Mucosa of rectum (tissue), 2 donors: ENCODE measurements around the gene KDM2A.

Source experiments
- H3K27ac ChIP-seq, 2 donors: one replicate each; pipeline ENCODE4 v1.7.0; 2013; ENCODE audit warnings: inconsistent platforms in 2 of 2, low read depth in 2 of 2, low read length in 2 of 2
- H3K27me3 ChIP-seq, 2 donors: one replicate each; pipeline ENCODE4 v1.7.0; 2013; ENCODE audit warnings: low read length in 2 of 2; ENCODE audit not compliant: control insufficient read depth in 2 of 2, insufficient read depth in 2 of 2
- H3K36me3 ChIP-seq, 2 donors: one replicate each; pipeline ENCODE4 v1.7.0; 2013; ENCODE audit warnings: low read length in 2 of 2; ENCODE audit not compliant: control insufficient read depth in 2 of 2, insufficient read depth in 2 of 2
- H3K4me1 ChIP-seq, 2 donors: one replicate each; pipeline ENCODE4 v1.7.0; 2013; ENCODE audit warnings: low read length in 2 of 2, mild to moderate bottlenecking in 1 of 2; ENCODE audit not compliant: control insufficient read depth in 2 of 2, insufficient read depth in 2 of 2
- H3K4me3 ChIP-seq, 2 donors: one replicate each; pipeline ENCODE4 v1.7.0; 2013; ENCODE audit warnings: low read length in 2 of 2
- H3K9ac ChIP-seq, 2 donors: one replicate each; pipeline ENCODE4 v1.7.0; 2013; ENCODE audit warnings: low read length in 2 of 2, low read depth in 1 of 2, mild to moderate bottlenecking in 1 of 2
- H3K9me3 ChIP-seq, 2 donors: one replicate each; pipeline ENCODE4 v1.7.0; 2013; ENCODE audit warnings: low read length in 2 of 2; ENCODE audit not compliant: control insufficient read depth in 2 of 2
- donor health status: healthy.
- donor health status: Normal muscosa, but diverticular disease.

KDM2A gene

GRCh38 chr11:67090717-67091116 lies 28.3 kb upstream of the KDM2A start:
- Histone ChIP-seq H3K36me3 (no peaks in the 10 kb centered on the region), H3K27ac (no peak overlapping the region), H3K9ac (no peak overlapping the region)

GRCh38 chr11:67095214-67095507 lies 23.9 kb upstream of the KDM2A start:
- H3K27me3 ChIP-seq, result no peaks in the 10 kb centered on the region
- H3K9ac ChIP-seq, result no peak overlapping the region
- no peaks in the 10 kb centered on the region for H3K4me1 ChIP-seq
- no peaks in the 10 kb centered on the region for H3K36me3 ChIP-seq
- no peak overlapping the region for H3K4me3 ChIP-seq
- H3K27ac ChIP-seq, result no peak overlapping the region
- H3K9me3 ChIP-seq, result no peaks in the 10 kb centered on the region

More at GRCh38 chr11:67090717-67091116, 28.3 kb upstream of the KDM2A start:
- H3K27me3 ChIP-seq, result no peaks in the 10 kb centered on the region
- no peak overlapping the region for H3K4me3 ChIP-seq
- no peaks in the 10 kb centered on the region for H3K4me1 ChIP-seq
- no peaks in the 10 kb centered on the region for H3K9me3 ChIP-seq

GRCh38 chr11:67098799-67099429 lies 20.1 kb upstream of the KDM2A start:
- no peaks in the 10 kb centered on the region for H3K27me3 ChIP-seq
- H3K27ac ChIP-seq, result no peak overlapping the region
- no peaks in the 10 kb centered on the region for H3K4me1 ChIP-seq

GRCh38 chr11:67099831-67100324 lies 19.2 kb upstream of the KDM2A start:
- H3K9me3 ChIP-seq, result no peaks in the 10 kb centered on the region
- no peak overlapping the region for H3K9ac ChIP-seq
- H3K27ac ChIP-seq, result no peak overlapping the region
- no peak overlapping the region for H3K4me3 ChIP-seq
- H3K27me3 ChIP-seq, result no peaks in the 10 kb centered on the region
- no peaks in the 10 kb centered on the region for H3K4me1 ChIP-seq
- no peaks in the 10 kb centered on the region for H3K36me3 ChIP-seq

More at GRCh38 chr11:67098799-67099429, 20.1 kb upstream of the KDM2A start:
- Histone ChIP-seq H3K4me3 (no peak overlapping the region), H3K9me3 (no peaks in the 10 kb centered on the region), H3K9ac (no peak overlapping the region), H3K36me3 (no peaks in the 10 kb centered on the region)

- Histone ChIP-seq H3K27ac (no peak overlapping the region), H3K27me3 (no peaks in the 10 kb centered on the region), H3K9ac (no peak overlapping the region), H3K4me3 (no peak overlapping the region), H3K36me3 (no peaks in the 10 kb centered on the region), H3K4me1 (no peaks in the 10 kb centered on the region), H3K9me3 (no peaks in the 10 kb centered on the region)
Observed at GRCh38 chr11:67102664-67103063, 16.4 kb upstream of the KDM2A start.

- no peak overlapping the region for H3K9ac ChIP-seq
- no peaks in the 10 kb centered on the region for H3K9me3 ChIP-seq
- H3K27me3 ChIP-seq, result no peaks in the 10 kb centered on the region
- no peaks in the 10 kb centered on the region for H3K4me1 ChIP-seq
- no peak overlapping the region for H3K4me3 ChIP-seq
- no peak overlapping the region for H3K27ac ChIP-seq
- H3K36me3 ChIP-seq, result no peaks in the 10 kb centered on the region
Observed at GRCh38 chr11:67105964-67106363, 13.1 kb upstream of the KDM2A start.

- Histone ChIP-seq H3K27ac (no peak overlapping the region), H3K4me3 (no peak overlapping the region), H3K9ac (no peak overlapping the region), H3K36me3 (no peaks in the 10 kb centered on the region), H3K27me3 (no peaks in the 10 kb centered on the region), H3K9me3 (no peaks in the 10 kb centered on the region), H3K4me1 (peaks cover 3 to 5% of the 10 kb centered on the region in 2 donors)
Observed at GRCh38 chr11:67111261-67111660, 7.8 kb upstream of the KDM2A start.

- no peak overlapping the region for H3K4me3 ChIP-seq
- H3K9me3 ChIP-seq, result no peaks in the 10 kb centered on the region
- peak overlapping the region in 1 of 2 donors; percentile 38 for H3K27ac ChIP-seq
- no peak overlapping the region for H3K9ac ChIP-seq
- H3K36me3 ChIP-seq, result no peaks in the 10 kb centered on the region
- H3K27me3 ChIP-seq, result no peaks in the 10 kb centered on the region
- H3K4me1 ChIP-seq, result peaks cover 3 to 5% of the 10 kb centered on the region in 2 donors
Observed at GRCh38 chr11:67113231-67113721, 5.8 kb upstream of the KDM2A start.

GRCh38 chr11:67114275-67114896 lies 4.7 kb upstream of the KDM2A start:
- Histone ChIP-seq H3K9ac (no peak overlapping the region), H3K9me3 (no peaks in the 10 kb centered on the region), H3K4me1 (peaks cover 3 to 5% of the 10 kb centered on the region in 2 donors), H3K36me3 (no peaks in the 10 kb centered on the region), H3K4me3 (no peak overlapping the region), H3K27me3 (no peaks in the 10 kb centered on the region), H3K27ac (no peak overlapping the region)

- Histone ChIP-seq H3K4me1 (peaks cover 5 to 11% of the 10 kb centered on the region in 2 donors), H3K27ac (no peak overlapping the region), H3K4me3 (no peak overlapping the region), H3K9ac (peak overlapping the region in 1 of 2 donors; percentile 17), H3K36me3 (no peaks in the 10 kb centered on the region), H3K9me3 (no peaks in the 10 kb centered on the region), H3K27me3 (no peaks in the 10 kb centered on the region)
Observed at GRCh38 chr11:67116758-67117105, 2.3 kb upstream of the KDM2A start.
